Endothelial cell of umbilical vein (primary cell): Measurements from ENCODE around the gene TSPAN17. TPM values are rescaled to one million over a fixed set of nuclear protein-coding genes. Genes with fewer than 3 reads are reported as not detected.

ENCODE experiments used
- BruUV-seq: library from RNA; stranded (reverse); fragments of 400-500 nt; replicated peaks from 2 replicates; lab custom pipeline; 2021; lab: Mats Ljungman, UMichigan
- CTCF ChIA-PET: fragments of 300-600, 350-600 bp; sonication (Branson Sonifier 250); formaldehyde crosslinking; loops from one replicate; lab custom pipeline; 2021; ENCODE audit warnings: antibody characterized with exemption, inconsistent platforms; lab: Charles Lee
- POLR2A ChIA-PET: fragments of 300-600, 350-600 bp; sonication (Branson Sonifier 250); formaldehyde crosslinking; loops from one replicate; lab custom pipeline; 2021; ENCODE audit warnings: antibody characterized with exemption, inconsistent platforms; lab: Charles Lee
- DNase-seq: peaks from one replicate; pipeline ENCODE4 v3.0.0-alpha.2; 2011; ENCODE audit warnings: low read depth, low spot score
- FAIRE-seq: peaks from 2 replicates; lab custom pipeline; 2011; peaks lifted over from hg19 to GRCh38; lab: Jason Lieb, UNC
- H2AFZ ChIP-seq: 2 replicates; pipeline ENCODE4 v1.6.0; 2012; ENCODE audit warnings: low read depth, low read length, control low read depth, inconsistent platforms
- H3K27ac ChIP-seq: 2 replicates; pipeline ENCODE4 v1.5.1; 2011; ENCODE audit warnings: low read depth, mild to moderate bottlenecking, control low read depth, low read length, moderate library complexity; ENCODE audit not compliant: insufficient read depth
- H3K27me3 ChIP-seq, 2 experiments: 2 replicates each; pipeline versions ENCODE4 v1.6.0 to v1.6.1; 2011; ENCODE audit warnings: low read length in 2 of 2, mixed read lengths in 1 of 2; ENCODE audit not compliant: control insufficient read depth in 2 of 2, insufficient read depth in 2 of 2
- H3K36me3 ChIP-seq, 2 experiments: 2 replicates in 1 of 2; 3 replicates in 1 of 2; pipeline ENCODE4 v1.5.1; 2011; ENCODE audit warnings: low read length in 2 of 2, mild to moderate bottlenecking in 1 of 2, moderate library complexity in 1 of 2; ENCODE audit not compliant: control insufficient read depth in 2 of 2, insufficient read depth in 2 of 2; ENCODE audit errors: extremely low read depth in 1 of 2
- H3K4me1 ChIP-seq: 3 replicates; pipeline ENCODE4 v1.5.1; 2011; ENCODE audit warnings: mild to moderate bottlenecking, low read length; ENCODE audit not compliant: control insufficient read depth, insufficient read depth; ENCODE audit errors: extremely low read depth
- H3K4me2 ChIP-seq: 2 replicates; pipeline ENCODE4 v1.6.1; 2011; ENCODE audit warnings: low read length, control low read depth, mixed read lengths; ENCODE audit not compliant: insufficient read depth
- H3K4me3 ChIP-seq, 3 experiments: fragments of 200-600 bp in 1 of 3; sonication (generic), shearing (Covaris generic) in 1 of 3; replicated peaks in 1 of 3; 2 replicates each; pipeline ENCODE4 v1.5.1; 2011 to 2016; ENCODE audit warnings: control low read depth in 3 of 3, low read length in 3 of 3, mild to moderate bottlenecking in 2 of 3, inconsistent platforms in 1 of 3, low read depth in 1 of 3, moderate library complexity in 1 of 3; ENCODE audit not compliant: insufficient read depth in 1 of 3
- H3K79me2 ChIP-seq: 2 replicates; pipeline ENCODE4 v1.6.0; 2012; ENCODE audit warnings: low read length, inconsistent platforms; ENCODE audit not compliant: control insufficient read depth, insufficient read depth
- H3K9ac ChIP-seq: replicated peaks from 2 replicates; pipeline ENCODE3; 2011; ENCODE audit warnings: low read length, control low read depth; ENCODE audit not compliant: insufficient read depth; ENCODE audit errors: extremely low read depth
- H3K9me1 ChIP-seq: replicated peaks from 3 replicates; pipeline ENCODE4 v1.6.0; 2011; ENCODE audit warnings: mild to moderate bottlenecking, low read length; ENCODE audit not compliant: control insufficient read depth, insufficient read depth; ENCODE audit errors: extremely low read depth
- H3K9me3 ChIP-seq: replicated peaks from 2 replicates; pipeline ENCODE4 v1.5.1; 2012; ENCODE audit warnings: low read length, inconsistent platforms; ENCODE audit not compliant: control insufficient read depth, insufficient read depth
- H4K20me1 ChIP-seq: replicated peaks from 2 replicates; pipeline ENCODE3; 2011; ENCODE audit warnings: mild to moderate bottlenecking, low read length; ENCODE audit not compliant: control insufficient read depth, insufficient read depth; ENCODE audit errors: extremely low read depth
- CTCF ChIP-seq, 2 donors: IDR thresholded peaks; 1 replicate in 1 of 2; 2 replicates in 1 of 2; pipeline ENCODE4 v1.5.1; 2011; ENCODE audit warnings: low read length in 2 of 2, mild to moderate bottlenecking in 2 of 2, moderate library complexity in 2 of 2, control low read depth in 1 of 2, inconsistent platforms in 1 of 2, low read depth in 1 of 2; ENCODE audit not compliant: insufficient read depth in 1 of 2; ENCODE audit errors: extremely low read depth in 1 of 2
- EZH2 ChIP-seq: IDR thresholded peaks from 2 replicates; pipeline ENCODE4 v1.6.1; 2012; ENCODE audit warnings: borderline replicate concordance, low read depth, mild to moderate bottlenecking, moderate library complexity, low read length, inconsistent platforms; ENCODE audit not compliant: severe bottlenecking
- FOS ChIP-seq: IDR thresholded peaks from 2 replicates; pipeline ENCODE4 v1.6.1; 2011; ENCODE audit warnings: mild to moderate bottlenecking, low read length, moderate library complexity, borderline replicate concordance; ENCODE audit not compliant: insufficient read depth
- GATA2 ChIP-seq: IDR thresholded peaks from 2 replicates; pipeline ENCODE4 v1.7.0; 2011; ENCODE audit warnings: low read depth, mild to moderate bottlenecking, moderate library complexity, mixed read lengths, low read length; ENCODE audit not compliant: insufficient read length, insufficient read depth
- JUN ChIP-seq: IDR thresholded peaks from 2 replicates; pipeline ENCODE4 v1.6.1; 2011; ENCODE audit warnings: borderline replicate concordance, low read depth; ENCODE audit not compliant: insufficient read length, insufficient read depth
- MAX ChIP-seq: IDR thresholded peaks from 2 replicates; pipeline ENCODE4 v1.6.1; 2011; ENCODE audit not compliant: insufficient read depth, insufficient read length
- MYC ChIP-seq: IDR thresholded peaks from one replicate; pipeline ENCODE4 v1.6.1; 2011; ENCODE audit warnings: mild to moderate bottlenecking, low read depth, low read length
- POLR2A ChIP-seq: IDR thresholded peaks from 2 replicates; pipeline ENCODE4 v1.6.1; 2012; ENCODE audit warnings: low read depth, mild to moderate bottlenecking, control low read depth, low read length
- POLR2AphosphoS5 ChIP-seq: IDR thresholded peaks from 2 replicates; pipeline ENCODE4 v1.6.1; 2012; ENCODE audit warnings: low read depth, mild to moderate bottlenecking, control low read depth, low read length, moderate library complexity; ENCODE audit not compliant: insufficient read depth
- dilution Hi-C: fragments of 300-500 bp; cut with MboI; formaldehyde crosslinking; loops from one replicate; pipeline ENCODE4 v1.15.0; 2019; ENCODE audit warnings: low sequenced_read_pairs; ENCODE audit not compliant: extremely low pct_ligation_motif_present
- intact Hi-C: fragments of 100-400 bp; cut with micrococcal nuclease; formaldehyde crosslinking; loops from one replicate; pipeline ENCODE4 v1.10.0; 2022
- polyA plus RNA-seq, 4 experiments: library from polyadenylated mRNA; depleted of rRNA in 3 of 4; stranded (reverse) in 3 of 4; unstranded in 1 of 4; fragments of >200 nt; gene quantifications; 2 replicates each; pipeline versions ENCODE4 v1.2.1 to v1.2.3, GENCODE V29; 2011 to 2012; ENCODE audit warnings: missing spikeins in 1 of 4
- total RNA-seq: library from RNA; stranded (reverse); gene quantifications from 2 replicates; pipeline ENCODE4 v1.2.3, GENCODE V29; 2021

TSPAN17 gene
- total and polyA plus RNA-seq, 2 donors (not counting 3 experiments of a cell fraction or from before 2014, with no cell fraction given): 55.9 to 73.3 TPM

GRCh38 chr5:176687881-176688280 lies 40.6 kb downstream of the TSPAN17 start:
- dilution Hi-C loops: no loop called here
- POLR2A ChIA-PET: no interaction called here
- CTCF ChIA-PET: no interaction called here

More at GRCh38 chr5:176687881-176688280, 40.6 kb downstream of the TSPAN17 start:
- no TSS peak for BruUV-seq
- Histone ChIP-seq H3K9me3 (no peaks in the 10 kb centered on the region), H3K9ac (no peak overlapping the region), H3K36me3 (no peaks in the 10 kb centered on the region), H3K4me2 (no peak overlapping the region), H3K27me3 (peaks cover 14 to 19% of the 10 kb centered on the region in 2 experiments), H3K4me1 (no peaks in the 10 kb centered on the region), H3K9me1 (no peaks in the 10 kb centered on the region), H3K79me2 (no peaks in the 10 kb centered on the region), H3K27ac (no peak overlapping the region), H3K4me3 (no peak overlapping the region), H4K20me1 (no peaks in the 10 kb centered on the region), H2AFZ (no peak overlapping the region)
- intact Hi-C loops: no loop called here
- FAIRE-seq (no peak), DNase-seq (no peak)
- TF ChIP-seq GATA2 (no peak), MYC (no peak), EZH2 (no peak), FOS (no peak), MAX (no peak), POLR2A (no peak), POLR2AphosphoS5 (no peak), CTCF (IDR thresholded peaks at IDR 0.05; ENCODE audit: extremely low read depth in 1 of 2, insufficient read depth in 1 of 2, low read depth in 1 of 2, low read length in 2 of 2) (no peak), JUN (no peak)
